Measurements from ENCODE around the gene ATF3. TPM values are rescaled to one million over a fixed set of nuclear protein-coding genes. Genes with fewer than 3 reads are reported as not detected.

The ATF3 gene
- total RNA-seq, 2 experiments from 2014 or later = 35.4 to 41.3 TPM

- ATAC-seq (no peak), DNase-seq (peak; percentile 38)
- TF ChIP-seq, protein P1, sequence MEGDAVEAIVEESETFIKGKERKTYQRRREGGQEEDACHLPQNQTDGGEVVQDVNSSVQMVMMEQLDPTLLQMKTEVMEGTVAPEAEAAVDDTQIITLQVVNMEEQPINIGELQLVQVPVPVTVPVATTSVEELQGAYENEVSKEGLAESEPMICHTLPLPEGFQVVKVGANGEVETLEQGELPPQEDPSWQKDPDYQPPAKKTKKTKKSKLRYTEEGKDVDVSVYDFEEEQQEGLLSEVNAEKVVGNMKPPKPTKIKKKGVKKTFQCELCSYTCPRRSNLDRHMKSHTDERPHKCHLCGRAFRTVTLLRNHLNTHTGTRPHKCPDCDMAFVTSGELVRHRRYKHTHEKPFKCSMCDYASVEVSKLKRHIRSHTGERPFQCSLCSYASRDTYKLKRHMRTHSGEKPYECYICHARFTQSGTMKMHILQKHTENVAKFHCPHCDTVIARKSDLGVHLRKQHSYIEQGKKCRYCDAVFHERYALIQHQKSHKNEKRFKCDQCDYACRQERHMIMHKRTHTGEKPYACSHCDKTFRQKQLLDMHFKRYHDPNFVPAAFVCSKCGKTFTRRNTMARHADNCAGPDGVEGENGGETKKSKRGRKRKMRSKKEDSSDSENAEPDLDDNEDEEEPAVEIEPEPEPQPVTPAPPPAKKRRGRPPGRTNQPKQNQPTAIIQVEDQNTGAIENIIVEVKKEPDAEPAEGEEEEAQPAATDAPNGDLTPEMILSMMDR (IDR thresholded peaks at IDR 0.05) = no peak
- Mint-ChIP-seq H3K4me3 (peak overlapping the region; percentile 90), H3K36me3 (ENCODE audit: low read depth) (peaks cover 26% of the 10 kb centered on the region), H3K27me3 (peaks cover 51% of the 10 kb centered on the region), H3K9me3 (no peaks in the 10 kb centered on the region), H3K27ac (peak overlapping the region; percentile 93), H3K4me1 (ENCODE audit: low read depth) (peaks cover 39% of the 10 kb centered on the region)
- POLR2A ChIA-PET = interaction anchor here (1.0 to 3.4 kb wide), 14 partner anchors 8 to 572 kb away, joined by 3 to 35 read pairs (median 6); partner anchors contain the start of genes DTL, INTS7, NSL1 and TATDN3
- CTCF ChIA-PET = interaction anchor here (1.0 to 3.9 kb wide), 4 partner anchors 10 to 572 kb away, joined by 4 to 13 read pairs (median 4); partner anchors contain the start of genes DTL and INTS7
- intact Hi-C loops (cut with micrococcal nuclease) = no loop called here
Observed at GRCh38 chr1:212607206-212607912, 1.2 kb upstream of the ATF3 start.

GRCh38 chr1:212607913-212608391 lies 609 bp upstream of the ATF3 start:
- CTCF ChIA-PET = interaction anchor here (0.7 to 3.9 kb wide), 8 partner anchors 11 to 572 kb away, joined by 3 to 13 read pairs (median 4); partner anchors contain the start of genes DTL and INTS7

GRCh38 chr1:212608959-212609700 lies 569 bp downstream of the ATF3 start:
- peak overlapping the region; percentile 93 for H3K27ac Mint-ChIP-seq
- no peaks in the 10 kb centered on the region for H3K9me3 Mint-ChIP-seq
- DNase-seq (peak; percentile 54), ATAC-seq (peak; percentile 5)
- H3K4me3 Mint-ChIP-seq = peak overlapping the region; percentile 90
- H3K27me3 Mint-ChIP-seq = peaks cover 38% of the 10 kb centered on the region
- ChIA-PET CTCF (interaction anchor here (0.7 to 1.1 kb wide), 5 partner anchors 56 to 152 kb away, joined by 3 to 6 read pairs (median 4); no protein-coding TSS in a partner anchor), POLR2A (interaction anchor here (0.8 to 3.4 kb wide), 15 partner anchors 9 to 183 kb away, joined by 3 to 35 read pairs (median 6); partner anchors contain the start of genes NSL1 and TATDN3)
- peaks cover 56% of the 10 kb centered on the region for H3K4me1 Mint-ChIP-seq (ENCODE audit: low read depth)
- H3K36me3 Mint-ChIP-seq (ENCODE audit: low read depth) = peaks cover 39% of the 10 kb centered on the region
- TF ChIP-seq, protein P1 (IDR thresholded peaks at IDR 0.05) = peak; percentile 62
- intact Hi-C loops (cut with micrococcal nuclease) = loop anchor here (2.0 kb wide), 1 partner anchor 42 kb away; no protein-coding TSS in a partner anchor

More at GRCh38 chr1:212607913-212608391, 609 bp upstream of the ATF3 start:
- peak; percentile 2 for ATAC-seq
- TF ChIP-seq, protein P1 (IDR thresholded peaks at IDR 0.05) = no peak
- Mint-ChIP-seq H3K27ac (peak overlapping the region; percentile 93), H3K4me3 (peak overlapping the region; percentile 90), H3K27me3 (peaks cover 46% of the 10 kb centered on the region), H3K9me3 (no peaks in the 10 kb centered on the region), H3K36me3 (ENCODE audit: low read depth) (peaks cover 31% of the 10 kb centered on the region), H3K4me1 (ENCODE audit: low read depth) (peaks cover 44% of the 10 kb centered on the region)
- POLR2A ChIA-PET = interaction anchor here (0.5 to 3.4 kb wide), 29 partner anchors 8 to 572 kb away, joined by 3 to 35 read pairs (median 3); partner anchors contain the start of genes DTL, INTS7, NSL1 and TATDN3
- intact Hi-C loops (cut with micrococcal nuclease) = loop anchor here (2.0 kb wide), 1 partner anchor 41 kb away; no protein-coding TSS in a partner anchor
- no peak for DNase-seq

DNA sequence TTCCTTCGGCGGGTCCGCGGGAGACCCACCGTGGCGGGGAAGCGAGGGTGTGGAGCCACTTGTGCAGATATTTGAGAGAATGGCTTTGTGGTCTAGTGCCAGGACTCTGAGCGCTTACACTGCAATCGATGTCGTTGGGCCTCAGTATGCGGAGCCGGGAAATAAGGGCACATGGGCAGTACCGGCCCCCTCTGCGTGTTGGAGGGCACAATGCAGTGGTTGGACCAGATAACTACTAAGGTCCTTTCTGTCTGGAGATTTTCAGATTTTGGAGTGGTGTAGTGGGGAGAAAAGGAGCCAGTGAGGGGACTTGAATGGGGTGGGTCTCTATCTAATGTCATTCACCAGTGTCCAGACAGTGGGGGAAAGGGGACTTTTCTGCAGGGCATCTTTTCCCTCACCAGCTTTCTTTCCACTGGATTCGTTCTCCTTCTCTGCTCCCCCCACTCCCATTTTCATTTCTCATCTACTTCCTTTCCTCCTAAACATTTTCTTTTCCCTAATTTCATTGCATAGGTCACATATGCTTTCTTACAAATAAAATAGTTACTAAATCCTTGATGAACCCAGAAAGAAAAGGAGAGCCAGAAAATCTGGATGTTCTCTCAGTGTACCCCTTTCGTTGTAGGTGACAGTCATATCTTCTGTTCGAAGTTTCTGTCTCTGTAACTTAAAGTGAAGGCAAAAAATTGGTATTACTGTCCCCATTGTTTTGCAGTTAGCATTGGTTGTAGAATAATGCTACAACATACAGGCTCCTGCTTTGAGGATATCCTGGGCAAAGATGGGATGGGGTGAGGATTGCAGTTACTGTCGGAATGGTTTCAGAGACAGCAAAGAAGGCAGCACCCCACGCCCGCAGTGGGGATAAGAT lies 1.4 kb downstream of the ATF3 start:
- H3K4me1 Mint-ChIP-seq (ENCODE audit: low read depth) = peaks cover 62% of the 10 kb centered on the region
- TF ChIP-seq, protein P1 (IDR thresholded peaks at IDR 0.05) = no peak
- peak overlapping the region; percentile 73 for H3K27ac Mint-ChIP-seq
- peaks cover 30% of the 10 kb centered on the region for H3K27me3 Mint-ChIP-seq
- ATAC-seq (no peak), DNase-seq (peak; percentile 43)
- H3K4me3 Mint-ChIP-seq = peak overlapping the region; percentile 90
- peaks cover 45% of the 10 kb centered on the region for H3K36me3 Mint-ChIP-seq (ENCODE audit: low read depth)
- no peaks in the 10 kb centered on the region for H3K9me3 Mint-ChIP-seq
- POLR2A ChIA-PET = interaction anchor here (1.2 to 3.4 kb wide), 3 partner anchors 8 to 132 kb away, joined by 6 to 17 read pairs (median 9); no protein-coding TSS in a partner anchor
- CTCF ChIA-PET = interaction anchor here (0.7 to 1.1 kb wide), 3 partner anchors 55 to 152 kb away, joined by 3 to 4 read pairs (median 3); no protein-coding TSS in a partner anchor
- intact Hi-C loops (cut with micrococcal nuclease) = loop anchor here (2.0 kb wide), 1 partner anchor 43 kb away; no protein-coding TSS in a partner anchor

Data from activated CD8-positive, alpha-beta T cell treated with anti-CD3 and anti-CD28 coated beads for 36 hours (primary cell).